PC-3 (cell line): ENCODE data around the gene HOXC9. TPM values are rescaled to one million over a fixed set of nuclear protein-coding genes. Genes with fewer than 3 reads are reported as not detected.

Source experiments
- ATAC-seq: fragments of 200-7000 bp; cut with Tn5 transposase; 2 replicates; pipeline ENCODE4 v1.9.1; 2020; ENCODE audit warnings: mild to moderate bottlenecking, moderate library complexity
- BruUV-seq: library from RNA; stranded (reverse); fragments of 400-500 nt; replicated peaks from 2 replicates; lab custom pipeline; 2021; lab: Mats Ljungman, UMichigan
- CTCF ChIA-PET: fragments of 300-600 bp; sonication (Branson Sonifier 250); formaldehyde crosslinking; loops from one replicate; lab custom pipeline; 2022; ENCODE audit warnings: antibody characterized with exemption; lab: Charles Lee
- POLR2A ChIA-PET: fragments of 300-600 bp; sonication (Branson Sonifier 250); formaldehyde crosslinking; loops from one replicate; lab custom pipeline; 2022; ENCODE audit warnings: antibody characterized with exemption; ENCODE audit not compliant: unreplicated experiment; lab: Charles Lee
- DNase-seq: peaks from one replicate; pipeline ENCODE4 v3.0.0-alpha.2; 2015
- H2AFZ ChIP-seq: fragments of 300-600 bp; sonication (generic); 2 replicates; pipeline ENCODE4 v1.6.0; 2016; ENCODE audit warnings: antibody characterized with exemption, low read length
- H3F3A ChIP-seq: fragments of 300-600 bp; sonication (generic); one replicate; pipeline ENCODE4 v1.6.0; 2017; ENCODE audit warnings: antibody characterized with exemption, low read length, control low read depth, mild to moderate bottlenecking; ENCODE audit not compliant: unreplicated experiment
- H3K27ac ChIP-seq: fragments of 300-600 bp; sonication (generic); 2 replicates; pipeline ENCODE4 v1.5.1; 2016; ENCODE audit warnings: mild to moderate bottlenecking, low read length
- H3K27me3 ChIP-seq: fragments of 300-600 bp; sonication (generic); 2 replicates; pipeline ENCODE4 v1.6.1; 2016; ENCODE audit warnings: low read length, mixed read lengths
- H3K36me3 ChIP-seq: fragments of 300-600 bp; sonication (generic); 2 replicates; pipeline ENCODE4 v1.6.1; 2016; ENCODE audit warnings: low read depth, mixed run types, low read length, mixed read lengths
- H3K4me1 ChIP-seq: fragments of 300-600 bp; sonication (generic); 2 replicates; pipeline ENCODE4 v1.5.1; 2016; ENCODE audit warnings: low read length; ENCODE audit not compliant: insufficient read depth
- H3K4me2 ChIP-seq: fragments of 300-600 bp; sonication (generic); 2 replicates; pipeline ENCODE4 v1.6.0; 2016; ENCODE audit warnings: low read length
- H3K4me3 ChIP-seq: fragments of 300-600 bp; sonication (generic); 2 replicates; pipeline ENCODE4 v1.5.1; 2016; ENCODE audit warnings: mild to moderate bottlenecking, low read length, mixed read lengths
- H3K79me2 ChIP-seq: fragments of 300-600 bp; sonication (generic); 2 replicates; pipeline ENCODE4 v1.6.1; 2017; ENCODE audit warnings: low read length, mixed read lengths
- H3K9ac ChIP-seq: fragments of 300-600 bp; sonication (generic); 2 replicates; pipeline ENCODE4 v1.6.0; 2016; ENCODE audit warnings: mild to moderate bottlenecking, low read length
- H3K9me2 ChIP-seq: fragments of 300-600 bp; sonication (generic); replicated peaks from 2 replicates; pipeline ENCODE4 v1.6.1; 2016; ENCODE audit warnings: mixed run types, low read length, mixed read lengths
- H3K9me3 ChIP-seq: fragments of 300-600 bp; sonication (generic); 2 replicates; pipeline ENCODE4 v1.6.1; 2016; ENCODE audit warnings: low read length, mixed read lengths
- H4K20me1 ChIP-seq: fragments of 300-600 bp; sonication (generic); 2 replicates; pipeline ENCODE4 v1.6.1; 2016; ENCODE audit warnings: low read length, mixed read lengths
- CTCF ChIP-seq: fragments of 300-600 bp; sonication (generic); conservative IDR thresholded peaks from 2 replicates; pipeline ENCODE4 v1.5.1; 2017; ENCODE audit warnings: antibody characterized with exemption, low read depth, mild to moderate bottlenecking, low read length
- EZH2 ChIP-seq: fragments of 300-600 bp; sonication (generic); IDR thresholded peaks from one replicate; pipeline ENCODE4 v1.6.1; 2017; ENCODE audit warnings: antibody characterized with exemption, mild to moderate bottlenecking, low read length; ENCODE audit not compliant: unreplicated experiment
- EZH2phosphoT487 ChIP-seq: fragments of 300-600 bp; sonication (generic); IDR thresholded peaks from 2 replicates; pipeline ENCODE4 v1.6.1; 2018; ENCODE audit warnings: mild to moderate bottlenecking, antibody characterized with exemption, low read length, borderline replicate concordance
- intact Hi-C: fragments of 100-400 bp; cut with micrococcal nuclease; formaldehyde crosslinking; loops from 2 replicates; pipeline ENCODE4 v1.9.0; 2023
- total RNA-seq: library from RNA; depleted of rRNA; stranded (reverse); fragments of >200 nt; gene quantifications from 2 replicates; pipeline ENCODE4 v1.2.3, GENCODE V29; 2014

The HOXC9 gene
- total RNA-seq, 1 experiment from 2014 or later, result 1.5 TPM

- peak overlapping the region; percentile 92 for H2AFZ ChIP-seq
- BruUV-seq, result no TSS peak
- H3K27me3 ChIP-seq, result no peaks in the 10 kb centered on the region
- ATAC-seq, result peak; percentile 45
- H3K79me2 ChIP-seq, result peaks cover 55% of the 10 kb centered on the region
- peak; percentile 71 for DNase-seq
- CTCF ChIA-PET, result interaction anchor here (0.6 kb wide), 2 partner anchors 187 to 670 kb away, joined by 3 read pairs; partner anchors contain the start of gene AAAS
- no peaks in the 10 kb centered on the region for H3K9me2 ChIP-seq
- H3K4me1 ChIP-seq, result peaks cover 49% of the 10 kb centered on the region
- H3K9me3 ChIP-seq, result no peaks in the 10 kb centered on the region
- H4K20me1 ChIP-seq, result no peaks in the 10 kb centered on the region
- intact Hi-C loops, result no loop called here
- no peak overlapping the region for H3K27ac ChIP-seq
- no peaks in the 10 kb centered on the region for H3K36me3 ChIP-seq
- peak overlapping the region; percentile 74 for H3K4me3 ChIP-seq
- POLR2A ChIA-PET, result interaction anchor here (0.5 to 1.0 kb wide), 2 partner anchors 18 to 26 kb away, joined by 3 to 31 read pairs; partner anchors contain the start of gene HOXC8
- no peak for TF ChIP-seq EZH2phosphoT487
- no peak for TF ChIP-seq EZH2
- TF ChIP-seq CTCF, result no peak
- H3K9ac ChIP-seq, result peak overlapping the region; percentile 16; the same call in 1 of the 2 replicates
- peak overlapping the region; percentile 96 for H3K4me2 ChIP-seq
- no peaks in the 10 kb centered on the region for H3F3A ChIP-seq
Observed at GRCh38 chr12:53991077-53991460, 8.9 kb upstream of the HOXC9 start.

- BruUV-seq, result no TSS peak
- H3K4me1 ChIP-seq, result peaks cover 51% of the 10 kb centered on the region
- intact Hi-C loops, result no loop called here
- ATAC-seq (no peak), DNase-seq (no peak)
- no peak overlapping the region for H3K27ac ChIP-seq
- no peaks in the 10 kb centered on the region for H4K20me1 ChIP-seq
- no peaks in the 10 kb centered on the region for H3K36me3 ChIP-seq
- H3K9me2 ChIP-seq, result no peaks in the 10 kb centered on the region
- no peak overlapping the region for H3K9ac ChIP-seq
- H3K27me3 ChIP-seq, result no peaks in the 10 kb centered on the region
- H3K9me3 ChIP-seq, result no peaks in the 10 kb centered on the region
- H3K4me3 ChIP-seq, result no peak overlapping the region
- no peak for TF ChIP-seq EZH2phosphoT487
- TF ChIP-seq EZH2, result no peak
- no peak for TF ChIP-seq CTCF
- no peaks in the 10 kb centered on the region for H3F3A ChIP-seq
- POLR2A ChIA-PET, result no interaction called here
- no peak overlapping the region for H2AFZ ChIP-seq
- CTCF ChIA-PET, result interaction anchor here (0.5 kb wide), 1 partner anchor 207 kb away, joined by 4 read pairs; no protein-coding TSS in a partner anchor
- H3K79me2 ChIP-seq, result peaks cover 68% of the 10 kb centered on the region
- H3K4me2 ChIP-seq, result peak overlapping the region; percentile 96
Observed at GRCh38 chr12:53992377-53992889, 7.5 kb upstream of the HOXC9 start.

GRCh38 chr12:53993162-53994008, 6.6 kb upstream of the HOXC9 start:
- POLR2A ChIA-PET, result no interaction called here
- peaks cover 77% of the 10 kb centered on the region for H3K79me2 ChIP-seq
- H3K4me1 ChIP-seq, result peaks cover 49% of the 10 kb centered on the region
- no peak for DNase-seq
- CTCF ChIA-PET, result interaction anchor here (0.5 kb wide), 1 partner anchor 208 kb away, joined by 4 read pairs; no protein-coding TSS in a partner anchor
- H3K9ac ChIP-seq, result no peak overlapping the region
- no peak overlapping the region for H3K4me2 ChIP-seq
- no peaks in the 10 kb centered on the region for H3K9me3 ChIP-seq
- no peak for ATAC-seq
- no peaks in the 10 kb centered on the region for H4K20me1 ChIP-seq
- H3K36me3 ChIP-seq, result no peaks in the 10 kb centered on the region
- H3K4me3 ChIP-seq, result no peak overlapping the region
- H3K9me2 ChIP-seq, result no peaks in the 10 kb centered on the region
- intact Hi-C loops, result no loop called here
- TF ChIP-seq EZH2phosphoT487, result no peak
- TF ChIP-seq EZH2, result no peak
- TF ChIP-seq CTCF, result no peak
- no TSS peak for BruUV-seq
- no peaks in the 10 kb centered on the region for H3K27me3 ChIP-seq
- H3F3A ChIP-seq, result no peaks in the 10 kb centered on the region
- no peak overlapping the region for H3K27ac ChIP-seq
- no peak overlapping the region for H2AFZ ChIP-seq
